A549 (cell line): ENCODE results near the gene NUP50. TPM values are rescaled to one million over a fixed set of nuclear protein-coding genes. Genes with fewer than 3 reads are reported as not detected.
A peak's percentile ranks its signal among the peaks of the same experiment; 100 is the strongest.

ENCODE experiments used
- ATAC-seq, 2 experiments: fragments of 200-7000 bp in 1 of 2; fragments of >200 bp in 1 of 2; cut with Nextera tagmentation in 1 of 2; cut with Tn5 transposase in 1 of 2; 3 replicates each; pipeline versions ENCODE4 v1.8.0 to v1.9.1; 2018 to 2020; ENCODE audit warnings: mild to moderate bottlenecking in 1 of 2, moderate library complexity in 1 of 2
- CTCF ChIA-PET: fragments of 300-600 bp; sonication (Branson Sonifier 250); formaldehyde crosslinking; extraction: SDS; loops from one replicate; lab custom pipeline; 2021; ENCODE audit warnings: antibody characterized with exemption, inconsistent platforms; lab: Yijun Ruan, JAX
- POLR2A ChIA-PET: fragments of 350-600 bp; formaldehyde crosslinking; extraction: SDS; loops from one replicate; lab custom pipeline; 2021; ENCODE audit warnings: antibody characterized with exemption, inconsistent platforms; lab: Yijun Ruan, JAX
- DNase-seq, 2 experiments: peaks; one replicate each; pipeline versions ENCODE4 v3.0.0 to v3.0.0-alpha.2; 2011 to 2016; ENCODE audit warnings: low read depth in 1 of 2, low spot score in 1 of 2
- FAIRE-seq: peaks from 2 replicates; lab custom pipeline; 2011; peaks lifted over from hg19 to GRCh38; lab: Jason Lieb, UNC
- H3K27ac ChIP-seq, 2 experiments: fragments of >200 bp; sonication (Bioruptor Twin); formaldehyde crosslinking; 3 replicates each; pipeline ENCODE4 v1.5.1; 2016 to 2017
- H3K4me1 ChIP-seq: fragments of >200 bp; sonication (Bioruptor Twin); formaldehyde crosslinking; 3 replicates; pipeline ENCODE4 v1.6.1; 2016
- H3K4me2 ChIP-seq: fragments of >200 bp; sonication (Bioruptor Twin); formaldehyde crosslinking; 3 replicates; pipeline ENCODE4 v1.6.1; 2016
- H3K4me3 ChIP-seq: fragments of >200 bp; sonication (Bioruptor Twin); formaldehyde crosslinking; 3 replicates; pipeline ENCODE4 v1.5.1; 2016
- H3K9me3 ChIP-seq: fragments of >200 bp; sonication (Bioruptor Twin); formaldehyde crosslinking; 3 replicates; pipeline ENCODE4 v1.6.1; 2016
- CHD4 ChIP-seq: fragments of 200-600 bp; sonication (generic); IDR thresholded peaks from 2 replicates; pipeline ENCODE4 v1.6.1; 2016; ENCODE audit warnings: antibody characterized with exemption, mild to moderate bottlenecking, borderline replicate concordance
- EHF ChIP-seq: fragments of 250-450 bp; sonication (Bioruptor Pico); IDR thresholded peaks from 2 replicates; pipeline ENCODE4 v1.5.0; 2020; ENCODE audit warnings: mild to moderate bottlenecking
- ESRRA ChIP-seq: fragments of 150-350 bp; IDR thresholded peaks from 2 replicates; pipeline ENCODE4 v1.6.1; 2014; ENCODE audit warnings: mild to moderate bottlenecking, low read length, borderline replicate concordance
- FOSL2 ChIP-seq, 2 experiments: fragments of 450-650 bp in 1 of 2; fragments of >200 bp in 1 of 2; sonication (Bioruptor Twin) in 1 of 2; formaldehyde crosslinking; IDR thresholded peaks; 2 replicates each; pipeline versions ENCODE4 v1.5.0 to v1.6.1; 2016 to 2020; ENCODE audit warnings: mild to moderate bottlenecking in 1 of 2, moderate library complexity in 1 of 2
- GATA3 ChIP-seq: IDR thresholded peaks from 2 replicates; pipeline ENCODE4 v1.6.1; 2012; ENCODE audit warnings: borderline replicate concordance
- HOXB5 ChIP-seq: fragments of 250-450 bp; sonication (Bioruptor Pico); IDR thresholded peaks from 2 replicates; pipeline ENCODE4 v1.5.0; 2020; ENCODE audit warnings: mild to moderate bottlenecking, moderate library complexity
- JUN ChIP-seq, 2 experiments: fragments of >200 bp; sonication (Bioruptor Twin); formaldehyde crosslinking; IDR thresholded peaks; 2 replicates in 1 of 2; 3 replicates in 1 of 2; pipeline ENCODE4 v1.6.1; 2016 to 2017
- KDM1A ChIP-seq: fragments of 200-600 bp; sonication (generic); IDR thresholded peaks from 2 replicates; pipeline ENCODE4 v1.6.1; 2016; ENCODE audit warnings: low read depth, mild to moderate bottlenecking
- MAFK ChIP-seq: fragments of 450-650 bp; IDR thresholded peaks from 2 replicates; pipeline ENCODE4 v1.6.1; 2014; ENCODE audit not compliant: partially characterized antibody
- MAX ChIP-seq: IDR thresholded peaks from 2 replicates; pipeline ENCODE4 v1.6.1; 2012
- MYC ChIP-seq: IDR thresholded peaks from 2 replicates; pipeline ENCODE4 v1.6.1; 2012; ENCODE audit warnings: mild to moderate bottlenecking, inconsistent platforms, low read length, improper control_type of control experiment, borderline replicate concordance
- POLR2A ChIP-seq: IDR thresholded peaks from 2 replicates; pipeline ENCODE4 v1.6.1; 2012; ENCODE audit warnings: mild to moderate bottlenecking, low read length
- RARB ChIP-seq: fragments of 250-450 bp; sonication (Bioruptor Pico); IDR thresholded peaks from 2 replicates; pipeline ENCODE4 v1.8.0; 2021; ENCODE audit warnings: mild to moderate bottlenecking, moderate library complexity
- SMC3 ChIP-seq: fragments of >200 bp; sonication (Bioruptor Twin); formaldehyde crosslinking; IDR thresholded peaks from 3 replicates; pipeline ENCODE4 v1.6.1; 2018; ENCODE audit warnings: inconsistent platforms
- ZFP36 ChIP-seq: fragments of 450-650 bp; IDR thresholded peaks from 2 replicates; pipeline ENCODE4 v1.6.1; 2014; ENCODE audit warnings: borderline replicate concordance; ENCODE audit not compliant: partially characterized antibody
- WGBS: methylation state at CpG from one replicate; pipeline ENCODE4 v1.1.6; 2017; ENCODE audit errors: missing lambda C conversion rate; 5-methylcytosine and 5-hydroxymethylcytosine counted together
- polyA plus RNA-seq, 4 experiments: library from polyadenylated mRNA; depleted of rRNA in 3 of 4; stranded (reverse); fragments of >200 nt; fragmentation: RNase III in 1 of 4; extraction: RNeasy Plus Mini Kit Qiagen cat#74134 plus additional on column Dnase treatment in 1 of 4; gene quantifications; 2 replicates in 3 of 4; 3 replicates in 1 of 4; pipeline ENCODE4 v1.2.3, GENCODE V29; 2011 to 2017
- TF ChIP-seq, protein P1 (sequence below): fragments of >200 bp; sonication (Bioruptor Twin); formaldehyde crosslinking; IDR thresholded peaks from 2 replicates; pipeline ENCODE4 v1.6.1; 2016
- TF ChIP-seq, protein P2 (sequence below): fragments of >200 bp; sonication (Bioruptor Twin); formaldehyde crosslinking; IDR thresholded peaks from 3 replicates; pipeline ENCODE4 v1.6.1; 2016
- TF ChIP-seq, protein P3 (sequence below): fragments of >200 bp; sonication (Bioruptor Twin); formaldehyde crosslinking; IDR thresholded peaks from 3 replicates; pipeline ENCODE4 v1.5.1; 2016

The NUP50 gene
- polyA plus RNA-seq, 2 of the 4 experiments (the other 2 are of a cell fraction), result 16.7 to 25.3 TPM

DNA sequence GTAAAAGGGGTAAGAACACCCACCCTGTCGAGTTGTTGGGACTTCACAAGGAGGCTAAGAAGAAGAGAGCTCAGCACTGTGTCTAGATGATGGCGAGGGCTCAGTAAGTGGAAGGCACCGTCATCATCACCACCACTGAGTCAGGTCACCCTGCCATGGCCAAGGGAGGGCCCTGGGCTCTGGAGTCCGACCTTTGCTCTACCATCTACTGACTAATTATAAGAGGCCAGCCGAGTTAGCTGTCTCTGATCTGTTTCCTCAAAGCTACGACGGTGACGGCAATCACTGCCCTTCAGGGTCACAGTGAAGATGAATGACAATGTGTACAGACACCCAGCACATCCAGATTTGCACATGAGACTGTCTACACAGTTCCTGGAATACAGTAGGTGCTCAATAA, 47.7 kb downstream of the NUP50 start:
- TF ChIP-seq ESRRA (no peak), KDM1A (no peak), MYC (no peak), ZFP36 (no peak), EHF (CRISPR knock-in tag) (no peak), SMC3 (no peak), GATA3 (no peak), HOXB5 (CRISPR knock-in tag) (no peak), RARB (no peak)
- TF ChIP-seq, protein P1, sequence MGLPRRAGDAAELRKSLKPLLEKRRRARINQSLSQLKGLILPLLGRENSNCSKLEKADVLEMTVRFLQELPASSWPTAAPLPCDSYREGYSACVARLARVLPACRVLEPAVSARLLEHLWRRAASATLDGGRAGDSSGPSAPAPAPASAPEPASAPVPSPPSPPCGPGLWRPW, result no peak
- TF ChIP-seq, protein P2, sequence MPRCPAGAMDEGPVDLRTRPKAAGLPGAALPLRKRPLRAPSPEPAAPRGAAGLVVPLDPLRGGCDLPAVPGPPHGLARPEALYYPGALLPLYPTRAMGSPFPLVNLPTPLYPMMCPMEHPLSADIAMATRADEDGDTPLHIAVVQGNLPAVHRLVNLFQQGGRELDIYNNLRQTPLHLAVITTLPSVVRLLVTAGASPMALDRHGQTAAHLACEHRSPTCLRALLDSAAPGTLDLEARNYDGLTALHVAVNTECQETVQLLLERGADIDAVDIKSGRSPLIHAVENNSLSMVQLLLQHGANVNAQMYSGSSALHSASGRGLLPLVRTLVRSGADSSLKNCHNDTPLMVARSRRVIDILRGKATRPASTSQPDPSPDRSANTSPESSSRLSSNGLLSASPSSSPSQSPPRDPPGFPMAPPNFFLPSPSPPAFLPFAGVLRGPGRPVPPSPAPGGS, result no peak
- Histone ChIP-seq H3K4me3 (peak overlapping the region; percentile 56), H3K9me3 (no peaks in the 10 kb centered on the region), H3K4me2 (peak overlapping the region; percentile 100), H3K27ac (peak overlapping the region; percentile 93 to 96), H3K4me1 (peaks cover 37% of the 10 kb centered on the region)
- POLR2A ChIA-PET, result interaction anchor here (0.6 kb wide), 1 partner anchor 36 kb away, joined by 4 read pairs; no protein-coding TSS in a partner anchor
- DNase-seq (no peak), FAIRE-seq (no peak), ATAC-seq (peak in 1 of 2 experiments; percentile 1; a peak in 2 of 6 replicates)
- CTCF ChIA-PET, result interaction anchor here (0.8 to 1.9 kb wide), 4 partner anchors 15 to 52 kb away, joined by 3 to 10 read pairs (median 3); no protein-coding TSS in a partner anchor
- WGBS, result 24% methylated on average over 8 of the region's 8 CpGs

DNA sequence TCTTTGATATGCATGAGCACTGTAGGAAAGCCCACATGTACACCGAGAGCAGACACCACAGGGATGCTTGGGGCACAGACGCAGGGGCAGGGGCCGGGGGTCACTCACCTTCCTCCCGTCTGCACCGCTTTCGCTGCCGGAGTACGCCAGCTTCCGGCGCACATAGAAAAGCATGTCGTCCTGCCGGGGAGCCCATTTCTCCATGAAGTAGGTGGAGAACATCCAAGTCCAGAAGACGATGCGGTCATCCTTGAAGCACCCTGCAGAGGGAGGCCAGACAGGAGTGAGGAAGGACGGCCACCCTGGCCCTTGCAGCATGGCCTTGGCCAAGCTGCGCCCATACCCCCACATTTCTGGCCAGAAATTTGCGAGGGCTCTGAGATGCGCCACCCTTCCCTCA, 48.1 kb downstream of the NUP50 start:
- Histone ChIP-seq H3K4me3 (peak overlapping the region; percentile 56), H3K27ac (peak overlapping the region; percentile 93 to 96), H3K9me3 (no peaks in the 10 kb centered on the region), H3K4me2 (peak overlapping the region; percentile 100), H3K4me1 (peaks cover 37% of the 10 kb centered on the region)
- ATAC-seq (peak; percentile 68 to 69), DNase-seq (peak; percentile 25 to 50), FAIRE-seq (no peak)
- CTCF ChIA-PET, result interaction anchor here (0.7 to 1.9 kb wide), 4 partner anchors 15 to 56 kb away, joined by 3 to 10 read pairs (median 3); no protein-coding TSS in a partner anchor
- TF ChIP-seq, protein P3, sequence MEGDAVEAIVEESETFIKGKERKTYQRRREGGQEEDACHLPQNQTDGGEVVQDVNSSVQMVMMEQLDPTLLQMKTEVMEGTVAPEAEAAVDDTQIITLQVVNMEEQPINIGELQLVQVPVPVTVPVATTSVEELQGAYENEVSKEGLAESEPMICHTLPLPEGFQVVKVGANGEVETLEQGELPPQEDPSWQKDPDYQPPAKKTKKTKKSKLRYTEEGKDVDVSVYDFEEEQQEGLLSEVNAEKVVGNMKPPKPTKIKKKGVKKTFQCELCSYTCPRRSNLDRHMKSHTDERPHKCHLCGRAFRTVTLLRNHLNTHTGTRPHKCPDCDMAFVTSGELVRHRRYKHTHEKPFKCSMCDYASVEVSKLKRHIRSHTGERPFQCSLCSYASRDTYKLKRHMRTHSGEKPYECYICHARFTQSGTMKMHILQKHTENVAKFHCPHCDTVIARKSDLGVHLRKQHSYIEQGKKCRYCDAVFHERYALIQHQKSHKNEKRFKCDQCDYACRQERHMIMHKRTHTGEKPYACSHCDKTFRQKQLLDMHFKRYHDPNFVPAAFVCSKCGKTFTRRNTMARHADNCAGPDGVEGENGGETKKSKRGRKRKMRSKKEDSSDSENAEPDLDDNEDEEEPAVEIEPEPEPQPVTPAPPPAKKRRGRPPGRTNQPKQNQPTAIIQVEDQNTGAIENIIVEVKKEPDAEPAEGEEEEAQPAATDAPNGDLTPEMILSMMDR, result no peak
- no peak for TF ChIP-seq CHD4
- POLR2A ChIA-PET, result interaction anchor here (0.7 to 1.6 kb wide), 2 partner anchors 34 to 48 kb away, joined by 3 to 5 read pairs; partner anchors contain the start of gene NUP50
- 15% methylated on average over 17 of the region's 18 CpGs for WGBS

DNA sequence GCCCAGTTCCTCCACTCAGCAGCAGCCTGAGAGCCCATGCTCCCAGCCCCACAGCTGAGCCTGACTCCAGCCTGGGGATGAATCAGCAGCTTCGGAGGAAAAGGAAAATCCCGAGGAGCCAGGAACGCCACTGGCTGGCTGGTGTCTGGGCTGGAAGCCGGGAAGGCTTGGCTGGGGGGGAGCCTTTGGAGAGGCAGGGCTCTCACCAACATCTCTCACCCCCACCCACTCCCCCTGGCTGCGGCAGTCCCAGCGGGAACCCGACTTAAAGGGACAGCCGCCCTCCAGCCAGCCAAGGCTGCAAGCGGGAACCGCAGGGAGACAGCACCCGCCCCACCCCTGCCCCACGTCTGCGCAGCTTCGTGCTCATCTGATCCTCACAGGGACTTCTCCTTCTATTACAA, 48.6 kb downstream of the NUP50 start:
- Histone ChIP-seq H3K9me3 (no peaks in the 10 kb centered on the region), H3K4me2 (peak overlapping the region; percentile 100), H3K4me1 (peaks cover 37% of the 10 kb centered on the region), H3K4me3 (peak overlapping the region; percentile 56), H3K27ac (peak overlapping the region; percentile 93 to 96)
- TF ChIP-seq MAX (peak; percentile 36), POLR2A (peak; percentile 41; the same call in 1 of the 2 replicates), FOSL2 (IDR thresholded peaks at IDR 0.05) (no peak), FOSL2 (CRISPR knock-in tag; IDR thresholded peaks at IDR 0.05) (peak; percentile 62), MAFK (peak; percentile 73), JUN (IDR thresholded peaks at IDR 0.05) (peak in 1 of 2 experiments; percentile 24; a peak in 1 of 5 replicates)
- TF ChIP-seq, protein P3, result no peak
- 0% methylated on average over 6 of the region's 14 CpGs for WGBS
- ATAC-seq, result peak; percentile 87 to 88
- POLR2A ChIA-PET, result interaction anchor here (0.7 to 1.6 kb wide), 2 partner anchors 34 to 49 kb away, joined by 3 to 5 read pairs; partner anchors contain the start of gene NUP50
- CTCF ChIA-PET, result interaction anchor here (0.7 to 1.9 kb wide), 4 partner anchors 14 to 56 kb away, joined by 3 to 10 read pairs (median 3); no protein-coding TSS in a partner anchor
- DNase-seq, result peak; percentile 55 to 74
- FAIRE-seq, result no peak
